Epidermal melanocyte (primary cell): ENCODE measurements around the gene OR2W1.

Source experiments
- DNase-seq: peaks from one replicate; pipeline ENCODE4 v3.0.0; 2011; ENCODE audit warnings: low spot score; ENCODE audit not compliant: insufficient read length

The OR2W1 gene

GRCh38 chr6:29045075-29045474 lies at the start of gene OR2W1:
TSS of gene OR2W1 (minus strand) at chr6:29045175. CDS start at chr6:29045175, 0 bp downstream.
- DNase-seq = no peak

- DNase-seq = no peak
Observed at GRCh38 chr6:29092957-29093356, 48.0 kb upstream of the OR2W1 start.

GRCh38 chr6:29087213-29087612 lies 42.2 kb upstream of the OR2W1 start, which contains the start of gene OR2B3:
TSS of gene OR2B3 (minus strand) at chr6:29087313. CDS start at chr6:29087248, 65 bp downstream.
- no peak for DNase-seq

- no peak for DNase-seq
Observed at GRCh38 chr6:29082457-29082856, 37.5 kb upstream of the OR2W1 start.

- DNase-seq = no peak
Observed at GRCh38 chr6:29081312-29081711, 36.3 kb upstream of the OR2W1 start.

GRCh38 chr6:29079203-29079602 lies 34.2 kb upstream of the OR2W1 start:
- no peak for DNase-seq

GRCh38 chr6:29071831-29072723 lies 27.1 kb upstream of the OR2W1 start:
- peak; percentile 18 for DNase-seq

- DNase-seq = no peak
Observed at GRCh38 chr6:29051680-29052079, 6.7 kb upstream of the OR2W1 start.

GRCh38 chr6:29035951-29036350 lies 9.0 kb downstream of the OR2W1 start:
- DNase-seq = no peak

GRCh38 chr6:29028821-29029220 lies 16.2 kb downstream of the OR2W1 start:
- no peak for DNase-seq

- DNase-seq = no peak
Observed at GRCh38 chr6:29025927-29026585, 18.9 kb downstream of the OR2W1 start.

GRCh38 chr6:29021434-29021833 lies 23.5 kb downstream of the OR2W1 start:
- DNase-seq = no peak

- DNase-seq = no peak
Observed at GRCh38 chr6:29019629-29020028, 25.3 kb downstream of the OR2W1 start.

GRCh38 chr6:29017428-29017802 lies 27.6 kb downstream of the OR2W1 start:
- no peak for DNase-seq

GRCh38 chr6:29016559-29017427 lies 28.2 kb downstream of the OR2W1 start:
- DNase-seq = no peak

GRCh38 chr6:29014729-29015608 lies 30.0 kb downstream of the OR2W1 start:
- no peak for DNase-seq

GRCh38 chr6:29011276-29011734 lies 33.7 kb downstream of the OR2W1 start:
- peak; percentile 53 for DNase-seq

GRCh38 chr6:29009358-29009757 lies 35.6 kb downstream of the OR2W1 start:
- no peak for DNase-seq

- no peak for DNase-seq
Observed at GRCh38 chr6:29008089-29008488, 36.9 kb downstream of the OR2W1 start.

- peak; percentile 83 for DNase-seq
Observed at GRCh38 chr6:29005183-29005885, 39.6 kb downstream of the OR2W1 start, which contains the start of gene ZNF311. TSS of gene ZNF311 (minus strand) at chr6:29005315. CDS start at chr6:29003954, 1,361 bp downstream.
